ENCODE data around the gene COL23A1.
"Not testable (repeated sequence)": the region's sequence is repeated elsewhere in the genome, so short reads cannot be mapped to it uniquely, and the experiment has no call there.

The COL23A1 gene

DNA sequence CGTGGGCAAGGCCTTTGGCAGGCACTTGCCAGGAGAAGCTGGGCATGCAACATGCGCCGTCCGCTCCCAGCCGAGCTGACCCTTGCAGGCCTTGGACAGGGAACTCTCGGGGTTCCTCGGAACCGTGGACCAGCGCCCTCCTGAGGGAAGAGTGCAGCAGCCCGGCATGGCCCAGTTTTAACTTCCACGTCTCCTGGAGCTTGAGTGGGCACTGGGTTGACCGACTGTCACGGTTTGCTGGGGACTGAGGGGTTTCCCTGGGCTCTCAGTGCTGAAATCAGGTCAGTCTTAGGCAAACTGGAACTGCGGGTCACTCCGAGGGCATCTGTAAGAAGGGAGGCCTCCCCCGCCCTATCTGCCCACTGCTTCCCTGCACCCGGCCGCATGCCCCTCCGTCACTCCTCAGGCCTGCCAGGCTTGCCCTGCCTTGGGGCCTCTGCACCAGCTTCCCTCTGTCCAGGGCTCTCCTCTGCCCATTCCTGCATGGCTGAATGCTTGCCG, 270.6 kb downstream of the COL23A1 start:
- Histone ChIP-seq H3K27me3 (replicated peaks; ENCODE audit: insufficient read depth, low read length) (peaks cover 43% of the 10 kb centered on the region), H3K79me2 (ENCODE audit: low read length) (no peaks in the 10 kb centered on the region), H3K4me3 (ENCODE audit: low read length) (no peak overlapping the region), H3K27ac (ENCODE audit: low read length) (no peak overlapping the region), H3K9me2 (replicated peaks; ENCODE audit: insufficient read depth, low read length) (no peaks in the 10 kb centered on the region), H3F3A (ENCODE audit: insufficient read depth, low read length) (no peaks in the 10 kb centered on the region), H3K4me1 (ENCODE audit: low read length) (no peaks in the 10 kb centered on the region), H2AFZ (ENCODE audit: low read length) (no peak overlapping the region), H3K9ac (ENCODE audit: low read length) (no peak overlapping the region), H3K36me3 (replicated peaks; ENCODE audit: insufficient read depth, low read length) (no peaks in the 10 kb centered on the region), H3K9me3 (replicated peaks; ENCODE audit: insufficient read depth, low read length) (no peaks in the 10 kb centered on the region), H3K4me2 (ENCODE audit: low read depth, low read length) (no peak overlapping the region), H4K20me1 (ENCODE audit: insufficient read depth, low read length) (no peaks in the 10 kb centered on the region)
- DNase-seq = no peak
- TF ChIP-seq, protein P1, sequence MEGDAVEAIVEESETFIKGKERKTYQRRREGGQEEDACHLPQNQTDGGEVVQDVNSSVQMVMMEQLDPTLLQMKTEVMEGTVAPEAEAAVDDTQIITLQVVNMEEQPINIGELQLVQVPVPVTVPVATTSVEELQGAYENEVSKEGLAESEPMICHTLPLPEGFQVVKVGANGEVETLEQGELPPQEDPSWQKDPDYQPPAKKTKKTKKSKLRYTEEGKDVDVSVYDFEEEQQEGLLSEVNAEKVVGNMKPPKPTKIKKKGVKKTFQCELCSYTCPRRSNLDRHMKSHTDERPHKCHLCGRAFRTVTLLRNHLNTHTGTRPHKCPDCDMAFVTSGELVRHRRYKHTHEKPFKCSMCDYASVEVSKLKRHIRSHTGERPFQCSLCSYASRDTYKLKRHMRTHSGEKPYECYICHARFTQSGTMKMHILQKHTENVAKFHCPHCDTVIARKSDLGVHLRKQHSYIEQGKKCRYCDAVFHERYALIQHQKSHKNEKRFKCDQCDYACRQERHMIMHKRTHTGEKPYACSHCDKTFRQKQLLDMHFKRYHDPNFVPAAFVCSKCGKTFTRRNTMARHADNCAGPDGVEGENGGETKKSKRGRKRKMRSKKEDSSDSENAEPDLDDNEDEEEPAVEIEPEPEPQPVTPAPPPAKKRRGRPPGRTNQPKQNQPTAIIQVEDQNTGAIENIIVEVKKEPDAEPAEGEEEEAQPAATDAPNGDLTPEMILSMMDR (IDR thresholded peaks at IDR 0.05; ENCODE audit: low read length) = no peak
- TF ChIP-seq EZH2 (optimal IDR thresholded peaks at IDR 0.05; ENCODE audit: low read depth, low read length) (no peak), EZH2phosphoT487 (IDR thresholded peaks at IDR 0.05; ENCODE audit: low read length) (no peak)

DNA sequence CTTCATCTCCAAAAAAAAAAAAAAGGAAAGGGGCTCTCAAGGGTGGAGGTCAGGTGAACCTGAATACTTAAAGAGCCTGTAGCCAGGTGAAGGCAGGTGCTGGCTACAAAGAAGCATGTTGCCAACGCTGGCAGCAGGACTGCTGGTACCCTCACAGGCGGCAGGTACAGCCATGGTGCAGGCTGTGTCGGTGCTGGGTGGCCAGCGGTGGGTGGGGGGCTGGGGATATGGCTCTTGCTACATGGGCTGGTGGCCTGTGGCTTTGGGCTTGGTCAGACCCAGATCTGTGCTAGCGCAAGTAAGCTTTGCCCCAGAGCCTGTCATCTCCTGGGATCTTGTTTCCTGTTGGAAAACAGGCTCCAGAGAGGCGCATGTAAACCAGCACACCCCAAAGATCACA, 271.3 kb downstream of the COL23A1 start:
- no peaks in the 10 kb centered on the region for H3K79me2 ChIP-seq (ENCODE audit: low read length)
- H3K27me3 ChIP-seq (replicated peaks; ENCODE audit: insufficient read depth, low read length) = peaks cover 36% of the 10 kb centered on the region
- H3K27ac ChIP-seq (ENCODE audit: low read length) = no peak overlapping the region
- H3K4me1 ChIP-seq (ENCODE audit: low read length) = no peaks in the 10 kb centered on the region
- H3K4me2 ChIP-seq (ENCODE audit: low read depth, low read length) = no peak overlapping the region
- H3K9me2 ChIP-seq (replicated peaks; ENCODE audit: insufficient read depth, low read length) = no peaks in the 10 kb centered on the region
- TF ChIP-seq, protein P1 (IDR thresholded peaks at IDR 0.05; ENCODE audit: low read length) = no peak
- TF ChIP-seq EZH2 (optimal IDR thresholded peaks at IDR 0.05; ENCODE audit: low read depth, low read length) = no peak
- TF ChIP-seq EZH2phosphoT487 (IDR thresholded peaks at IDR 0.05; ENCODE audit: low read length) = no peak
- no peaks in the 10 kb centered on the region for H3F3A ChIP-seq (ENCODE audit: insufficient read depth, low read length)
- no peak overlapping the region for H3K4me3 ChIP-seq (ENCODE audit: low read length)
- H2AFZ ChIP-seq (ENCODE audit: low read length) = no peak overlapping the region
- no peaks in the 10 kb centered on the region for H4K20me1 ChIP-seq (ENCODE audit: insufficient read depth, low read length)
- DNase-seq = no peak
- H3K36me3 ChIP-seq (replicated peaks; ENCODE audit: insufficient read depth, low read length) = no peaks in the 10 kb centered on the region
- H3K9me3 ChIP-seq (replicated peaks; ENCODE audit: insufficient read depth, low read length) = no peaks in the 10 kb centered on the region
- no peak overlapping the region for H3K9ac ChIP-seq (ENCODE audit: low read length)

DNA sequence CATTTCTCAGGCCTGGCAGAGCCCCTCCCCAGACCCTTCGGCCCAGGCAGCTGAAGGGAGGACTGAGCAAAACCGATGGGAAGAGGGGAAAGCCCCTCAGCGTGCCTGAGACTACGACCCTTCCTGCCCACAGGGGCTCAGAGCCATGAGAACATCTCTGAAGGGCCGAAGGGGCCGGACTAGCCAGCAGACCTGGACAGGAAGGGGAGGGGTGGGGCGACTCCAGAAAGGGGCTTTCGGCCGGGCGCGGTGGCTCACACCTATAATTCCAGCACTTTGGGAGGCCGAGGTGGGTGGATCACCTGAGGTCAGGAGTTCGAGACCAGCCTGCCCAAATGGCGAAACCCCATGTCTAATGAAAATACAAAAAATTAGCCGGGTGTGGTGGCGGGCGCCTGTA, 271.8 kb downstream of the COL23A1 start:
- H4K20me1 ChIP-seq (ENCODE audit: insufficient read depth, low read length) = no peaks in the 10 kb centered on the region
- no peak overlapping the region for H3K4me2 ChIP-seq (ENCODE audit: low read depth, low read length)
- H3K9me3 ChIP-seq (replicated peaks; ENCODE audit: insufficient read depth, low read length) = no peaks in the 10 kb centered on the region
- H2AFZ ChIP-seq (ENCODE audit: low read length) = no peak overlapping the region
- H3K27ac ChIP-seq (ENCODE audit: low read length) = no peak overlapping the region
- H3K4me1 ChIP-seq (ENCODE audit: low read length) = no peaks in the 10 kb centered on the region
- H3K36me3 ChIP-seq (replicated peaks; ENCODE audit: insufficient read depth, low read length) = no peaks in the 10 kb centered on the region
- DNase-seq = no peak
- no peaks in the 10 kb centered on the region for H3K9me2 ChIP-seq (replicated peaks; ENCODE audit: insufficient read depth, low read length)
- no peak overlapping the region for H3K4me3 ChIP-seq (ENCODE audit: low read length)
- no peaks in the 10 kb centered on the region for H3F3A ChIP-seq (ENCODE audit: insufficient read depth, low read length)
- no peak overlapping the region for H3K9ac ChIP-seq (ENCODE audit: low read length)
- H3K79me2 ChIP-seq (ENCODE audit: low read length) = no peaks in the 10 kb centered on the region
- H3K27me3 ChIP-seq (replicated peaks; ENCODE audit: insufficient read depth, low read length) = peaks cover 38% of the 10 kb centered on the region
- TF ChIP-seq EZH2phosphoT487 (IDR thresholded peaks at IDR 0.05; ENCODE audit: low read length) (no peak), EZH2 (optimal IDR thresholded peaks at IDR 0.05; ENCODE audit: low read depth, low read length) (no peak)
- TF ChIP-seq, protein P1 (IDR thresholded peaks at IDR 0.05; ENCODE audit: low read length) = no peak

DNA sequence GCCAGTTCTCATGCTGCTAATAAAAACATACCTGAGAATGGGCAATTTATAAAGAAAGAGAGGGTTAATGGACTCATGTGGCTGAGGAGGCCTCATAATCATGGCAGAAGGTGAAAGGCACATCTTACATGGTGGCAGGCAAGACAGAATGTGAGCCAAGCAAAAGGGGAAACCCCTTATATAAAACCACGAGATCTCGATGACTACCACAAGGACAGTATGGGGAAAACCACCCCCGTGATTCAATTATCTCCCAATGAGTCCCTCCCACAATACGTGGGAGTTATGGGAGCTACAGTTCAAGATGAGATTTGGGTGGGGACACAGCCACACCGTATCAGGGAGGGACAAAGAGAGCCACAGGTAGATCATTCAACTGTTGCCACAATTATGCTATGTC, 272.5 kb downstream of the COL23A1 start:
- H3K27me3 ChIP-seq (replicated peaks; ENCODE audit: insufficient read depth, low read length) = peaks cover 39% of the 10 kb centered on the region
- H3K4me3 ChIP-seq (ENCODE audit: low read length); H3K9ac ChIP-seq (ENCODE audit: low read length); H3K4me1 ChIP-seq (ENCODE audit: low read length); H3K27ac ChIP-seq (ENCODE audit: low read length); H3F3A ChIP-seq (ENCODE audit: insufficient read depth, low read length); H3K79me2 ChIP-seq (ENCODE audit: low read length); H3K36me3 ChIP-seq (replicated peaks; ENCODE audit: insufficient read depth, low read length); DNase-seq; H3K9me3 ChIP-seq (replicated peaks; ENCODE audit: insufficient read depth, low read length); H3K9me2 ChIP-seq (replicated peaks; ENCODE audit: insufficient read depth, low read length); H4K20me1 ChIP-seq (ENCODE audit: insufficient read depth, low read length); H3K4me2 ChIP-seq (ENCODE audit: low read depth, low read length); H2AFZ ChIP-seq (ENCODE audit: low read length): not testable (repeated sequence)

Measured in MM.1S (cell line).